Measurements from ENCODE around the gene CACNG4. TPM values are rescaled to one million over a fixed set of nuclear protein-coding genes. Genes with fewer than 3 reads are reported as not detected.

The CACNG4 gene
- total RNA-seq, 6 experiments from 2014 or later: not detected

GRCh38 chr17:67018471-67019434 is 54.2 kb downstream of the CACNG4 start:
- H3K36me3 Mint-ChIP-seq (ENCODE audit: low read depth): no peaks in the 10 kb centered on the region
- DNase-seq: no peak
- no peaks in the 10 kb centered on the region for H3K9me3 Mint-ChIP-seq
- no peak for TF ChIP-seq CTCF (IDR thresholded peaks at IDR 0.05)
- H3K27me3 Mint-ChIP-seq (ENCODE audit: insufficient read depth): peaks cover 45% of the 10 kb centered on the region
- no peak overlapping the region for H3K27ac Mint-ChIP-seq
- no peaks in the 10 kb centered on the region for H3K4me1 Mint-ChIP-seq (ENCODE audit: low read depth)
- H3K4me3 Mint-ChIP-seq: no peak overlapping the region

- H3K4me3 Mint-ChIP-seq: no peak overlapping the region
- TF ChIP-seq CTCF (IDR thresholded peaks at IDR 0.05): no peak
- H3K27ac Mint-ChIP-seq: no peak overlapping the region
- peaks cover 34% of the 10 kb centered on the region for H3K27me3 Mint-ChIP-seq (ENCODE audit: insufficient read depth)
- no peaks in the 10 kb centered on the region for H3K36me3 Mint-ChIP-seq (ENCODE audit: low read depth)
- H3K9me3 Mint-ChIP-seq: no peaks in the 10 kb centered on the region
- no peaks in the 10 kb centered on the region for H3K4me1 Mint-ChIP-seq (ENCODE audit: low read depth)
- DNase-seq: no peak
Measured at GRCh38 chr17:67019809-67020208, 55.3 kb downstream of the CACNG4 start.

GRCh38 chr17:67020293-67020766 is 55.8 kb downstream of the CACNG4 start:
- no peak for DNase-seq
- TF ChIP-seq CTCF (IDR thresholded peaks at IDR 0.05): no peak
- Mint-ChIP-seq H3K27ac (no peak overlapping the region), H3K27me3 (ENCODE audit: insufficient read depth) (peaks cover 31% of the 10 kb centered on the region), H3K9me3 (no peaks in the 10 kb centered on the region), H3K36me3 (ENCODE audit: low read depth) (no peaks in the 10 kb centered on the region), H3K4me1 (ENCODE audit: low read depth) (no peaks in the 10 kb centered on the region), H3K4me3 (no peak overlapping the region)

- Mint-ChIP-seq H3K27ac (no peak overlapping the region), H3K4me1 (ENCODE audit: low read depth) (no peaks in the 10 kb centered on the region), H3K9me3 (no peaks in the 10 kb centered on the region), H3K36me3 (ENCODE audit: low read depth) (no peaks in the 10 kb centered on the region), H3K4me3 (no peak overlapping the region), H3K27me3 (ENCODE audit: insufficient read depth) (peaks cover 31% of the 10 kb centered on the region)
- no peak for DNase-seq
- no peak for TF ChIP-seq CTCF (IDR thresholded peaks at IDR 0.05)
Measured at GRCh38 chr17:67021196-67021595, 56.7 kb downstream of the CACNG4 start.

- Mint-ChIP-seq H3K36me3 (ENCODE audit: low read depth) (no peaks in the 10 kb centered on the region), H3K27me3 (ENCODE audit: insufficient read depth) (peaks cover 31% of the 10 kb centered on the region), H3K27ac (no peak overlapping the region), H3K9me3 (no peaks in the 10 kb centered on the region), H3K4me3 (no peak overlapping the region), H3K4me1 (ENCODE audit: low read depth) (no peaks in the 10 kb centered on the region)
- DNase-seq: no peak
- no peak for TF ChIP-seq CTCF (IDR thresholded peaks at IDR 0.05)
Measured at GRCh38 chr17:67021743-67022450, 57.4 kb downstream of the CACNG4 start.

Data from HFFc6 (cell line).